IMR-90 (cell line): ENCODE measurements around the gene JMJD6. TPM values are rescaled to one million over a fixed set of nuclear protein-coding genes. Genes with fewer than 3 reads are reported as not detected.

Experiments
- ATAC-seq: fragments of 200-7000 bp; cut with Tn5 transposase; 2 replicates; pipeline ENCODE4 v1.9.1; 2020; ENCODE audit warnings: low read depth, mild to moderate bottlenecking, moderate library complexity
- BruUV-seq: library from RNA; stranded (reverse); fragments of 400-500 nt; replicated peaks from 2 replicates; lab custom pipeline; 2021; lab: Mats Ljungman, UMichigan
- CTCF ChIA-PET: fragments of 300-600 bp; formaldehyde crosslinking; extraction: SDS; loops from one replicate; lab custom pipeline; 2021; ENCODE audit warnings: antibody characterized with exemption; lab: Yijun Ruan, JAX
- POLR2A ChIA-PET: fragments of 300-600 bp; sonication (Branson Sonifier 250); formaldehyde crosslinking; loops from one replicate; lab custom pipeline; 2022; ENCODE audit warnings: antibody characterized with exemption; ENCODE audit not compliant: unreplicated experiment; lab: Charles Lee
- DNase-seq: peaks from one replicate; pipeline ENCODE4 v3.0.0; 2013
- H2AFZ ChIP-seq: replicated peaks from 2 replicates; pipeline ENCODE3; 2013; ENCODE audit warnings: low read length, mild to moderate bottlenecking; ENCODE audit not compliant: poor library complexity
- H2AK5ac ChIP-seq: 2 replicates; pipeline ENCODE4 v1.6.1; 2013; ENCODE audit warnings: low read depth, low read length, inconsistent platforms
- H2AK9ac ChIP-seq: replicated peaks from 2 replicates; pipeline ENCODE3; 2013; ENCODE audit warnings: mild to moderate bottlenecking, low read depth, low read length, moderate library complexity; ENCODE audit not compliant: poor library complexity
- H2BK120ac ChIP-seq: 2 replicates; pipeline ENCODE4 v1.6.1; 2013; ENCODE audit warnings: low read depth, low read length, inconsistent platforms
- H2BK15ac ChIP-seq: 3 replicates; pipeline ENCODE4 v1.6.1; 2013; ENCODE audit warnings: low read depth, low read length, inconsistent platforms
- H2BK20ac ChIP-seq: 2 replicates; pipeline ENCODE4 v1.6.1; 2013; ENCODE audit warnings: low read depth, mild to moderate bottlenecking, inconsistent platforms, low read length, moderate library complexity
- H2BK5ac ChIP-seq: 2 replicates; pipeline ENCODE4 v1.6.1; 2013; ENCODE audit warnings: mild to moderate bottlenecking, low read depth, low read length, inconsistent platforms; ENCODE audit not compliant: poor library complexity, severe bottlenecking
- H3K14ac ChIP-seq: replicated peaks from 2 replicates; pipeline ENCODE4 v1.6.1; 2013; ENCODE audit warnings: low read depth, low read length, inconsistent platforms
- H3K18ac ChIP-seq: 2 replicates; pipeline ENCODE4 v1.6.1; 2013; ENCODE audit warnings: low read depth, low read length, control low read depth
- H3K23ac ChIP-seq: 2 replicates; pipeline ENCODE4 v1.6.1; 2013; ENCODE audit warnings: low read depth, low read length, inconsistent platforms
- H3K27ac ChIP-seq: 2 replicates; pipeline ENCODE4 v1.5.1; 2013; ENCODE audit warnings: mild to moderate bottlenecking, control low read depth, low read length; ENCODE audit not compliant: insufficient read depth
- H3K27me3 ChIP-seq: 2 replicates; pipeline ENCODE4 v1.6.1; 2013; ENCODE audit warnings: low read length; ENCODE audit not compliant: control insufficient read depth, insufficient read depth
- H3K36me3 ChIP-seq: 2 replicates; pipeline ENCODE4 v1.6.1; 2013; ENCODE audit warnings: low read length, mixed read lengths; ENCODE audit not compliant: control insufficient read depth, insufficient read depth
- H3K4ac ChIP-seq: 2 replicates; pipeline ENCODE4 v1.6.1; 2013; ENCODE audit warnings: low read depth, low read length, inconsistent platforms
- H3K4me1 ChIP-seq: 2 replicates; pipeline ENCODE4 v1.6.1; 2013; ENCODE audit warnings: low read length, mixed read lengths; ENCODE audit not compliant: control insufficient read depth, insufficient read depth
- H3K4me2 ChIP-seq: 2 replicates; pipeline ENCODE4 v1.6.1; 2013; ENCODE audit warnings: low read depth, mild to moderate bottlenecking, control low read depth, low read length, moderate library complexity
- H3K4me3 ChIP-seq: 2 replicates; pipeline ENCODE4 v1.5.1; 2013; ENCODE audit warnings: low read depth, mild to moderate bottlenecking, control low read depth, low read length, moderate library complexity; ENCODE audit not compliant: insufficient read depth
- H3K56ac ChIP-seq: 2 replicates; pipeline ENCODE4 v1.6.1; 2013; ENCODE audit warnings: low read length, inconsistent platforms; ENCODE audit not compliant: insufficient read depth; ENCODE audit errors: extremely low read depth
- H3K79me1 ChIP-seq, 2 experiments: 2 replicates each; pipeline ENCODE4 v1.6.1; 2013; ENCODE audit warnings: low read length in 2 of 2, inconsistent platforms in 1 of 2, low read depth in 1 of 2
- H3K9ac ChIP-seq: 2 replicates; pipeline ENCODE4 v1.6.1; 2013; ENCODE audit warnings: low read depth, low read length, control low read depth
- H3K9me1 ChIP-seq: 2 replicates; pipeline ENCODE4 v1.6.1; 2013; ENCODE audit warnings: low read length, inconsistent platforms; ENCODE audit not compliant: insufficient read depth
- H3K9me3 ChIP-seq: 2 replicates; pipeline ENCODE4 v1.6.1; 2013; ENCODE audit warnings: low read length; ENCODE audit not compliant: control insufficient read depth, insufficient read depth
- H4K20me1 ChIP-seq: 2 replicates; pipeline ENCODE4 v1.6.1; 2013; ENCODE audit warnings: low read length, inconsistent platforms; ENCODE audit not compliant: insufficient read depth
- H4K5ac ChIP-seq: 2 replicates; pipeline ENCODE4 v1.6.1; 2013; ENCODE audit warnings: mild to moderate bottlenecking, low read depth, low read length, control low read depth
- H4K8ac ChIP-seq, 2 experiments: 2 replicates each; pipeline ENCODE4 v1.6.1; 2013; ENCODE audit warnings: low read depth in 2 of 2, low read length in 2 of 2, control low read depth in 1 of 2, inconsistent platforms in 1 of 2
- H4K91ac ChIP-seq: 2 replicates; pipeline ENCODE4 v1.6.1; 2013; ENCODE audit warnings: low read depth, low read length, inconsistent platforms; ENCODE audit not compliant: insufficient read depth
- CTCF ChIP-seq: conservative IDR thresholded peaks from 2 replicates; pipeline ENCODE4 v1.5.1; 2012; ENCODE audit warnings: mild to moderate bottlenecking, low read depth, low read length, improper control_type of control experiment
- MAZ ChIP-seq: IDR thresholded peaks from 2 replicates; pipeline ENCODE4 v1.6.1; 2012; ENCODE audit warnings: low read depth, mild to moderate bottlenecking, low read length, improper control_type of control experiment, moderate library complexity, borderline replicate concordance
- MXI1 ChIP-seq: IDR thresholded peaks from 2 replicates; pipeline ENCODE4 v1.6.1; 2012; ENCODE audit warnings: low read depth, mild to moderate bottlenecking, low read length, moderate library complexity, borderline replicate concordance
- USF2 ChIP-seq: fragments of 150-350 bp; IDR thresholded peaks from 2 replicates; pipeline ENCODE4 v1.6.1; 2017; ENCODE audit warnings: mild to moderate bottlenecking, antibody characterized with exemption, low read length, low read depth
- WGBS, 2 experiments: methylation state at CpG; one replicate each; pipeline versions ENCODE4 v1.1.5 to v1.1.7; 2013; ENCODE audit warnings: missing lambda C conversion rate in 2 of 2; ENCODE audit not compliant: insufficient read length in 1 of 2; ENCODE audit errors: extremely low coverage in 2 of 2; 5-methylcytosine and 5-hydroxymethylcytosine counted together
- dilution Hi-C: fragments of 300-500 bp; cut with HindIII; formaldehyde crosslinking; loops from one replicate; pipeline ENCODE4 v1.14.3; 2018; ENCODE audit warnings: low sequenced_read_pairs; ENCODE audit not compliant: unreplicated experiment
- in situ Hi-C: fragments of 300-500 bp; cut with MboI; formaldehyde crosslinking; loops from 3 replicates; pipeline ENCODE4 v1.14.3; 2019; ENCODE audit warnings: low sequenced_read_pairs, inconsistent platforms, mixed read lengths
- intact Hi-C: fragments of 100-400 bp; cut with micrococcal nuclease; formaldehyde crosslinking; loops from 2 replicates; pipeline ENCODE4 v1.10.0; 2022
- polyA plus RNA-seq, 3 experiments: library from polyadenylated mRNA; depleted of rRNA; stranded (reverse); fragments of >200 nt; gene quantifications; 2 replicates each; pipeline ENCODE4 v1.2.3, GENCODE V29; 2012; ENCODE audit warnings: low replicate concordance in 1 of 3
- total RNA-seq: library from RNA; depleted of rRNA; stranded (reverse); fragments of >200 nt; gene quantifications from 2 replicates; pipeline ENCODE4 v1.2.3, GENCODE V29; 2012

Gene JMJD6
- total and polyA plus RNA-seq, 2 of the 4 experiments (the other 2 are of a cell fraction), result 24.4 to 33.7 TPM

- Histone ChIP-seq H2AFZ (peak overlapping the region; percentile 78), H3K23ac (peak overlapping the region; percentile 97), H2BK5ac (peak overlapping the region; percentile 89), H3K4me2 (peak overlapping the region; percentile 63), H3K56ac (peak overlapping the region; percentile 87), H3K4me1 (peaks cover 2% of the 10 kb centered on the region; the same call in 1 of the 2 replicates), H4K8ac (peak overlapping the region; percentile 78 to 88), H3K27me3 (no peaks in the 10 kb centered on the region), H3K4ac (peak overlapping the region; percentile 97), H3K9me3 (no peaks in the 10 kb centered on the region), H2BK120ac (peak overlapping the region; percentile 5; the same call in 1 of the 2 replicates), H3K9ac (peak overlapping the region; percentile 96), H2BK20ac (no peak overlapping the region), H2AK5ac (peak overlapping the region; percentile 100), H3K79me1 (peaks cover 17 to 29% of the 10 kb centered on the region in 2 experiments), H3K9me1 (no peaks in the 10 kb centered on the region), H3K27ac (peak overlapping the region; percentile 92), H4K5ac (peak overlapping the region; percentile 68), H3K36me3 (peaks cover 22% of the 10 kb centered on the region), H3K14ac (peak overlapping the region; percentile 98), H4K20me1 (peaks cover 38% of the 10 kb centered on the region), H3K4me3 (peak overlapping the region; percentile 89), H4K91ac (peak overlapping the region; percentile 95), H2AK9ac (peak overlapping the region; percentile 99), H3K18ac (peak overlapping the region; percentile 50), H2BK15ac (no peak overlapping the region)
- dilution Hi-C loops, result no loop called here
- ATAC-seq (peak; percentile 28), DNase-seq (peak; percentile 60)
- intact Hi-C loops, result loop anchor here (5.0 kb wide), 1 partner anchor 321 kb away; no protein-coding TSS in a partner anchor
- 0% methylated on average over 30 of the region's 117 CpGs; no CpG with 5 or more reads in 1 of the 2 experiments for WGBS, 2 experiments
- in situ Hi-C loops, result no loop called here
- ChIA-PET POLR2A (interaction anchor here (0.6 to 1.0 kb wide), 2 partner anchors 19 to 896 kb away, joined by 3 read pairs; no protein-coding TSS in a partner anchor), CTCF (no interaction called here)
- TF ChIP-seq MXI1 (peak; percentile 66; the same call in 1 of the 2 replicates), CTCF (peak; percentile 35; the same call in 1 of the 2 replicates), MAZ (peak; percentile 92), USF2 (no peak)
- BruUV-seq, result no TSS peak
These were observed 10.1 kb upstream of the JMJD6 start for GRCh38 chr17:76736349-76737081.
